Erythroblast (primary cell): ENCODE measurements around the gene CDH15.

Experiments used
- GATA1 ChIP-seq: IDR thresholded peaks from 2 replicates; pipeline ENCODE4 v1.6.1; 2011; ENCODE audit warnings: low read depth, mild to moderate bottlenecking, control low read depth, low read length, moderate library complexity
- POLR2A ChIP-seq: IDR thresholded peaks from 2 replicates; pipeline ENCODE4 v1.6.1; 2011; ENCODE audit warnings: mild to moderate bottlenecking, low read length

GRCh38 chr16:89233678-89234490 is 62.3 kb downstream of the CDH15 start:
- TF ChIP-seq POLR2A (no peak), GATA1 (no peak)
